Measurements from ENCODE around the gene CKS1B. TPM values are rescaled to one million over a fixed set of nuclear protein-coding genes. Genes with fewer than 3 reads are reported as not detected.

The CKS1B gene
- total and polyA plus RNA-seq, 9 of the 15 experiments (the other 6 are each of a cell fraction or from before 2014, with no cell fraction given): 215 to 1,103 (median 460) TPM

GRCh38 chr1:154936555-154937084, 37.9 kb upstream of the CKS1B start, which contains the start of gene PMVK (continued):
- TF ChIP-seq ZNF384 (IDR thresholded peaks at IDR 0.05; ENCODE audit: low read depth, low read length) (no peak; the same call in 1 of the 2 replicates), ZNF184 (CRISPR knock-in tag; IDR thresholded peaks at IDR 0.05) (no peak), HDAC6 (IDR thresholded peaks at IDR 0.05; ENCODE audit: low read depth, low read length) (no peak), CTCFL (IDR thresholded peaks at IDR 0.05; ENCODE audit: borderline replicate concordance, insufficient read depth, low read depth, low read length, poor library complexity, severe bottlenecking) (peak; percentile 93), SRSF9 (IDR thresholded peaks at IDR 0.05; ENCODE audit: borderline replicate concordance, low read depth, low read length) (no peak), CBX3 (IDR thresholded peaks at IDR 0.05; ENCODE audit: borderline replicate concordance in 1 of 2, low read length in 2 of 2) (peak in 1 of 2 experiments; percentile 99; a peak in 2 of 3 replicates), HDGF (IDR thresholded peaks at IDR 0.05) (no peak), KDM4B (IDR thresholded peaks at IDR 0.05; ENCODE audit: borderline replicate concordance in 2 of 2, low read depth in 1 of 2) (peak in 1 of 2 experiments; percentile 23; a peak in 1 of 4 replicates), ESRRA (IDR thresholded peaks at IDR 0.05; ENCODE audit: borderline replicate concordance, low read depth) (peak; percentile 71; the same call in 1 of the 2 replicates), ATF1 (CRISPR knock-in tag; IDR thresholded peaks at IDR 0.05) (no peak), ATF1 (tag; IDR thresholded peaks at IDR 0.05) (no peak), SMARCA4 (IDR thresholded peaks at IDR 0.05) (no peak; the same call in 1 of the 2 replicates), CGGBP1 (CRISPR knock-in tag; IDR thresholded peaks at IDR 0.05) (no peak), RBBP5 (IDR thresholded peaks at IDR 0.05; ENCODE audit: borderline replicate concordance, insufficient read depth, low read length, poor library complexity, severe bottlenecking) (peak; percentile 75), RBM25 (IDR thresholded peaks at IDR 0.05; ENCODE audit: low read depth, low read length, severe bottlenecking) (no peak), ETV1 (tag; conservative IDR thresholded peaks at IDR 0.05; ENCODE audit: low read depth) (peak; percentile 3; the same call in 1 of the 2 replicates), SRF (CRISPR knock-in tag; IDR thresholded peaks at IDR 0.05) (peak in 1 of 2 experiments; percentile 73; a peak in 1 of 4 replicates)
- TF ChIP-seq, protein P1, sequence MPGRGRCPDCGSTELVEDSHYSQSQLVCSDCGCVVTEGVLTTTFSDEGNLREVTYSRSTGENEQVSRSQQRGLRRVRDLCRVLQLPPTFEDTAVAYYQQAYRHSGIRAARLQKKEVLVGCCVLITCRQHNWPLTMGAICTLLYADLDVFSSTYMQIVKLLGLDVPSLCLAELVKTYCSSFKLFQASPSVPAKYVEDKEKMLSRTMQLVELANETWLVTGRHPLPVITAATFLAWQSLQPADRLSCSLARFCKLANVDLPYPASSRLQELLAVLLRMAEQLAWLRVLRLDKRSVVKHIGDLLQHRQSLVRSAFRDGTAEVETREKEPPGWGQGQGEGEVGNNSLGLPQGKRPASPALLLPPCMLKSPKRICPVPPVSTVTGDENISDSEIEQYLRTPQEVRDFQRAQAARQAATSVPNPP (IDR thresholded peaks at IDR 0.05; ENCODE audit: borderline replicate concordance, insufficient read depth, insufficient read length): no peak
- TF ChIP-seq, protein P2, sequence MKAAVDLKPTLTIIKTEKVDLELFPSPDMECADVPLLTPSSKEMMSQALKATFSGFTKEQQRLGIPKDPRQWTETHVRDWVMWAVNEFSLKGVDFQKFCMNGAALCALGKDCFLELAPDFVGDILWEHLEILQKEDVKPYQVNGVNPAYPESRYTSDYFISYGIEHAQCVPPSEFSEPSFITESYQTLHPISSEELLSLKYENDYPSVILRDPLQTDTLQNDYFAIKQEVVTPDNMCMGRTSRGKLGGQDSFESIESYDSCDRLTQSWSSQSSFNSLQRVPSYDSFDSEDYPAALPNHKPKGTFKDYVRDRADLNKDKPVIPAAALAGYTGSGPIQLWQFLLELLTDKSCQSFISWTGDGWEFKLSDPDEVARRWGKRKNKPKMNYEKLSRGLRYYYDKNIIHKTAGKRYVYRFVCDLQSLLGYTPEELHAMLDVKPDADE (conservative IDR thresholded peaks at IDR 0.05; ENCODE audit: control insufficient read depth, low read depth, low read length): no peak; the same call in 1 of the 2 replicates
- TF ChIP-seq, protein P3, sequence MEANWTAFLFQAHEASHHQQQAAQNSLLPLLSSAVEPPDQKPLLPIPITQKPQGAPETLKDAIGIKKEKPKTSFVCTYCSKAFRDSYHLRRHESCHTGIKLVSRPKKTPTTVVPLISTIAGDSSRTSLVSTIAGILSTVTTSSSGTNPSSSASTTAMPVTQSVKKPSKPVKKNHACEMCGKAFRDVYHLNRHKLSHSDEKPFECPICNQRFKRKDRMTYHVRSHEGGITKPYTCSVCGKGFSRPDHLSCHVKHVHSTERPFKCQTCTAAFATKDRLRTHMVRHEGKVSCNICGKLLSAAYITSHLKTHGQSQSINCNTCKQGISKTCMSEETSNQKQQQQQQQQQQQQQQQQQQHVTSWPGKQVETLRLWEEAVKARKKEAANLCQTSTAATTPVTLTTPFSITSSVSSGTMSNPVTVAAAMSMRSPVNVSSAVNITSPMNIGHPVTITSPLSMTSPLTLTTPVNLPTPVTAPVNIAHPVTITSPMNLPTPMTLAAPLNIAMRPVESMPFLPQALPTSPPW (CRISPR knock-in tag; IDR thresholded peaks at IDR 0.05): peak; percentile 71
- TF ChIP-seq, protein P4, sequence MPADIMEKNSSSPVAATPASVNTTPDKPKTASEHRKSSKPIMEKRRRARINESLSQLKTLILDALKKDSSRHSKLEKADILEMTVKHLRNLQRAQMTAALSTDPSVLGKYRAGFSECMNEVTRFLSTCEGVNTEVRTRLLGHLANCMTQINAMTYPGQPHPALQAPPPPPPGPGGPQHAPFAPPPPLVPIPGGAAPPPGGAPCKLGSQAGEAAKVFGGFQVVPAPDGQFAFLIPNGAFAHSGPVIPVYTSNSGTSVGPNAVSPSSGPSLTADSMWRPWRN (IDR thresholded peaks at IDR 0.05; ENCODE audit: low read depth): no peak
